Liver (tissue), 9 donors: ENCODE data around the gene NELFCD. TPM values are rescaled to one million over a fixed set of nuclear protein-coding genes. Genes with fewer than 3 reads are reported as not detected.

Source experiments
- DNase-seq: peaks from one replicate; pipeline ENCODE4 v3.0.0-alpha.2; 2017; ENCODE audit warnings: low spot score
- H3K27ac ChIP-seq, 2 donors: one replicate each; pipeline ENCODE4 v1.7.0; 2013; ENCODE audit warnings: inconsistent platforms in 2 of 2, low read length in 2 of 2, control low read depth in 1 of 2, low read depth in 1 of 2, mild to moderate bottlenecking in 1 of 2
- H3K27me3 ChIP-seq, 4 donors: one replicate each; pipeline versions ENCODE4 v1.6.1 to v1.7.0; 2013; ENCODE audit warnings: low read length in 3 of 4, inconsistent platforms in 1 of 4, mild to moderate bottlenecking in 1 of 4, moderate library complexity in 1 of 4; ENCODE audit not compliant: control insufficient read depth in 4 of 4, insufficient read depth in 4 of 4
- H3K36me3 ChIP-seq, 4 donors: one replicate each; pipeline versions ENCODE4 v1.6.1 to v1.7.0; 2013; ENCODE audit warnings: low read length in 3 of 4, mild to moderate bottlenecking in 3 of 4, low read depth in 1 of 4, moderate library complexity in 1 of 4; ENCODE audit not compliant: control insufficient read depth in 4 of 4, insufficient read depth in 3 of 4
- H3K4me1 ChIP-seq, 4 donors: one replicate each; pipeline versions ENCODE4 v1.6.1 to v1.7.0; 2013; ENCODE audit warnings: low read length in 3 of 4, mild to moderate bottlenecking in 3 of 4, moderate library complexity in 1 of 4; ENCODE audit not compliant: control insufficient read depth in 4 of 4, insufficient read depth in 4 of 4
- H3K4me3 ChIP-seq, 3 donors: one replicate each; pipeline versions ENCODE4 v1.6.1 to v1.7.0; 2013; ENCODE audit warnings: low read length in 3 of 3, control low read depth in 1 of 3, low read depth in 1 of 3, mild to moderate bottlenecking in 1 of 3
- H3K9ac ChIP-seq, 2 donors: one replicate each; pipeline ENCODE4 v1.7.0; 2013; ENCODE audit warnings: low read length in 2 of 2, mild to moderate bottlenecking in 2 of 2, moderate library complexity in 2 of 2, control low read depth in 1 of 2, low read depth in 1 of 2
- H3K9me3 ChIP-seq, 4 donors: one replicate each; pipeline versions ENCODE4 v1.6.1 to v1.7.0; 2013; ENCODE audit warnings: low read length in 3 of 4; ENCODE audit not compliant: control insufficient read depth in 4 of 4
- ATF3 ChIP-seq: IDR thresholded peaks from 2 replicates; pipeline ENCODE4 v1.6.1; 2016; ENCODE audit warnings: antibody characterized with exemption
- CTCF ChIP-seq: fragments of 150-350 bp; IDR thresholded peaks from 2 replicates; pipeline ENCODE4 v1.5.1; 2017; ENCODE audit warnings: improper control_type of control experiment, low read depth, low read length; ENCODE audit not compliant: missing input control
- EGR1 ChIP-seq, 2 donors: IDR thresholded peaks; 2 replicates each; pipeline ENCODE4 v1.6.1; 2016 to 2018; ENCODE audit warnings: antibody characterized with exemption in 2 of 2, low read depth in 2 of 2
- FOXA1 ChIP-seq: IDR thresholded peaks from 2 replicates; pipeline ENCODE4 v1.6.1; 2016; ENCODE audit warnings: antibody characterized with exemption
- FOXA2 ChIP-seq: IDR thresholded peaks from 2 replicates; pipeline ENCODE4 v1.6.1; 2016; ENCODE audit warnings: antibody characterized with exemption
- GABPA ChIP-seq, 2 donors: IDR thresholded peaks in 1 of 2; conservative IDR thresholded peaks in 1 of 2; 2 replicates each; pipeline ENCODE4 v1.6.1; 2016; ENCODE audit warnings: antibody characterized with exemption in 2 of 2, mild to moderate bottlenecking in 1 of 2, moderate library complexity in 1 of 2
- HNF4A ChIP-seq, 2 donors: conservative IDR thresholded peaks; 2 replicates each; pipeline ENCODE4 v1.6.1; 2016; ENCODE audit warnings: antibody characterized with exemption in 2 of 2, mild to moderate bottlenecking in 2 of 2
- HNF4G ChIP-seq: IDR thresholded peaks from 2 replicates; pipeline ENCODE4 v1.6.1; 2016; ENCODE audit warnings: antibody characterized with exemption
- JUND ChIP-seq, 2 donors: IDR thresholded peaks; 2 replicates each; pipeline ENCODE4 v1.6.1; 2016; ENCODE audit warnings: antibody characterized with exemption in 2 of 2
- NR2F2 ChIP-seq: IDR thresholded peaks from 2 replicates; pipeline ENCODE4 v1.6.1; 2016; ENCODE audit warnings: antibody characterized with exemption
- RAD21 ChIP-seq, 2 donors: IDR thresholded peaks; 2 replicates each; pipeline ENCODE4 v1.6.1; 2016; ENCODE audit warnings: antibody characterized with exemption in 2 of 2, mild to moderate bottlenecking in 2 of 2
- RXRA ChIP-seq, 2 donors: IDR thresholded peaks; 2 replicates each; pipeline ENCODE4 v1.6.1; 2017 to 2018; ENCODE audit warnings: antibody characterized with exemption in 2 of 2, mild to moderate bottlenecking in 1 of 2
- SP1 ChIP-seq: IDR thresholded peaks from 2 replicates; pipeline ENCODE4 v1.6.1; 2018; ENCODE audit warnings: antibody characterized with exemption, mild to moderate bottlenecking
- TAF1 ChIP-seq: conservative IDR thresholded peaks from 2 replicates; pipeline ENCODE4 v1.6.1; 2016; ENCODE audit warnings: antibody characterized with exemption, mild to moderate bottlenecking
- YY1 ChIP-seq: IDR thresholded peaks from 2 replicates; pipeline ENCODE4 v1.6.1; 2016; ENCODE audit warnings: antibody characterized with exemption, mild to moderate bottlenecking
- ZBTB33 ChIP-seq: IDR thresholded peaks from 2 replicates; pipeline ENCODE4 v1.6.1; 2016; ENCODE audit warnings: antibody characterized with exemption
- WGBS: extraction: QIAGEN DNeasy Blood & Tissue Kit; methylation state at CpG from one replicate; pipeline ENCODE4 v1.1.7; 2013; 5-methylcytosine and 5-hydroxymethylcytosine counted together
- polyA plus RNA-seq, 2 donors: library from polyadenylated mRNA; stranded (reverse) in 1 of 2; unstranded in 1 of 2; fragments of 200-250 nt in 1 of 2; fragments of >200 nt in 1 of 2; fragmentation: Nextera tagmentation in 1 of 2; extraction: Ambion mirVana in 1 of 2; gene quantifications; one replicate each; pipeline versions ENCODE4 v1.2.1 to v1.2.3, GENCODE V29; 2013 to 2015
- total RNA-seq, 2 donors: library from RNA; depleted of rRNA; stranded (reverse); fragments of >200 nt; gene quantifications; one replicate each; pipeline ENCODE4 v1.2.3, GENCODE V29; 2014
- TF ChIP-seq, protein P1 (sequence below): IDR thresholded peaks from 2 replicates; pipeline ENCODE4 v1.6.1; 2016; ENCODE audit warnings: antibody characterized with exemption
- TF ChIP-seq, protein P2 (sequence below): IDR thresholded peaks from 2 replicates; pipeline ENCODE4 v1.6.1; 2016; ENCODE audit warnings: antibody characterized with exemption, mild to moderate bottlenecking
- donor health status: healthy.
- donor health status: healthy.
- donor health status: healthy.
- donor health status: healthy.
- donor health status: healthy.

NELFCD gene
- total and polyA plus RNA-seq, 4 donors, result 28.1 to 39.8 (median 37.0) TPM

GRCh38 chr20:59006167-59006863 is 25.3 kb downstream of the NELFCD start:
- peak overlapping the region; percentile 68 to 83 (median 75) for H3K4me3 ChIP-seq
- H3K36me3 ChIP-seq, result peaks cover 3 to 9% (median 4%) of the 10 kb centered on the region in 4 donors
- H3K27ac ChIP-seq, result peak overlapping the region; percentile 82 to 92
- WGBS, result 17% methylated on average over 29 of the region's 29 CpGs
- H3K27me3 ChIP-seq, result no peaks in the 10 kb centered on the region
- peak overlapping the region; percentile 10 to 68 for H3K9ac ChIP-seq
- H3K4me1 ChIP-seq, result peaks cover 11 to 38% (median 26%) of the 10 kb centered on the region in 4 donors
- TF ChIP-seq, protein P1, sequence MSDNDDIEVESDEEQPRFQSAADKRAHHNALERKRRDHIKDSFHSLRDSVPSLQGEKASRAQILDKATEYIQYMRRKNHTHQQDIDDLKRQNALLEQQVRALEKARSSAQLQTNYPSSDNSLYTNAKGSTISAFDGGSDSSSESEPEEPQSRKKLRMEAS, result no peak
- TF ChIP-seq ZBTB33 (no peak), HNF4G (peak; percentile 50), ATF3 (no peak), RXRA (IDR thresholded peaks at IDR 0.05) (peak; percentile 98 to 99), EGR1 (IDR thresholded peaks at IDR 0.05; ENCODE audit: low read depth in 2 of 2) (peak in 1 of 2 donors; percentile 16), SP1 (peak; percentile 90), NR2F2 (peak; percentile 78), FOXA2 (no peak), RAD21 (IDR thresholded peaks at IDR 0.05) (peak; percentile 12 to 49), YY1 (peak; percentile 67), FOXA1 (no peak), GABPA (IDR thresholded peaks at IDR 0.05 in 1 of 2, conservative IDR thresholded peaks at IDR 0.05 in 1 of 2) (no peak), JUND (IDR thresholded peaks at IDR 0.05) (no peak), TAF1 (no peak), HNF4A (conservative IDR thresholded peaks at IDR 0.05) (peak; percentile 89), CTCF (no peak)
- TF ChIP-seq, protein P2, sequence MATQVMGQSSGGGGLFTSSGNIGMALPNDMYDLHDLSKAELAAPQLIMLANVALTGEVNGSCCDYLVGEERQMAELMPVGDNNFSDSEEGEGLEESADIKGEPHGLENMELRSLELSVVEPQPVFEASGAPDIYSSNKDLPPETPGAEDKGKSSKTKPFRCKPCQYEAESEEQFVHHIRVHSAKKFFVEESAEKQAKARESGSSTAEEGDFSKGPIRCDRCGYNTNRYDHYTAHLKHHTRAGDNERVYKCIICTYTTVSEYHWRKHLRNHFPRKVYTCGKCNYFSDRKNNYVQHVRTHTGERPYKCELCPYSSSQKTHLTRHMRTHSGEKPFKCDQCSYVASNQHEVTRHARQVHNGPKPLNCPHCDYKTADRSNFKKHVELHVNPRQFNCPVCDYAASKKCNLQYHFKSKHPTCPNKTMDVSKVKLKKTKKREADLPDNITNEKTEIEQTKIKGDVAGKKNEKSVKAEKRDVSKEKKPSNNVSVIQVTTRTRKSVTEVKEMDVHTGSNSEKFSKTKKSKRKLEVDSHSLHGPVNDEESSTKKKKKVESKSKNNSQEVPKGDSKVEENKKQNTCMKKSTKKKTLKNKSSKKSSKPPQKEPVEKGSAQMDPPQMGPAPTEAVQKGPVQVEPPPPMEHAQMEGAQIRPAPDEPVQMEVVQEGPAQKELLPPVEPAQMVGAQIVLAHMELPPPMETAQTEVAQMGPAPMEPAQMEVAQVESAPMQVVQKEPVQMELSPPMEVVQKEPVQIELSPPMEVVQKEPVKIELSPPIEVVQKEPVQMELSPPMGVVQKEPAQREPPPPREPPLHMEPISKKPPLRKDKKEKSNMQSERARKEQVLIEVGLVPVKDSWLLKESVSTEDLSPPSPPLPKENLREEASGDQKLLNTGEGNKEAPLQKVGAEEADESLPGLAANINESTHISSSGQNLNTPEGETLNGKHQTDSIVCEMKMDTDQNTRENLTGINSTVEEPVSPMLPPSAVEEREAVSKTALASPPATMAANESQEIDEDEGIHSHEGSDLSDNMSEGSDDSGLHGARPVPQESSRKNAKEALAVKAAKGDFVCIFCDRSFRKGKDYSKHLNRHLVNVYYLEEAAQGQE, result peak; percentile 42
- H3K9me3 ChIP-seq, result no peaks in the 10 kb centered on the region
- DNase-seq, result no peak
